Lung (tissue), 12 donors: Measurements from ENCODE around the gene DDX49. TPM values are rescaled to one million over a fixed set of nuclear protein-coding genes. Genes with fewer than 3 reads are reported as not detected.

ENCODE experiments used
- ATAC-seq: fragments of 200-7000 bp; cut with Tn5 transposase; one replicate; pipeline ENCODE4 v1.9.1; 2020; ENCODE audit warnings: moderate number of reproducible peaks; ENCODE audit not compliant: insufficient read depth, low FRiP score
- DNase-seq, 3 donors: peaks; one replicate each; pipeline ENCODE4 v3.0.0-alpha.2; 2013 to 2017
- H3K27ac ChIP-seq, 2 donors: one replicate each; pipeline ENCODE4 v1.5.1; 2013; ENCODE audit warnings: mild to moderate bottlenecking in 2 of 2, moderate library complexity in 2 of 2, control low read depth in 1 of 2, inconsistent platforms in 1 of 2, low read depth in 1 of 2, low read length in 1 of 2
- H3K27me3 ChIP-seq, 3 donors: one replicate each; pipeline ENCODE4 v1.5.1; 2013; ENCODE audit warnings: low read length in 2 of 3; ENCODE audit not compliant: control insufficient read depth in 3 of 3, insufficient read depth in 3 of 3
- H3K36me3 ChIP-seq, 4 donors: one replicate each; pipeline ENCODE4 v1.5.1; 2013; ENCODE audit warnings: low read length in 4 of 4, mild to moderate bottlenecking in 1 of 4, moderate library complexity in 1 of 4; ENCODE audit not compliant: control insufficient read depth in 4 of 4, insufficient read depth in 4 of 4
- H3K4me1 ChIP-seq, 5 donors: one replicate each; pipeline ENCODE4 v1.5.1; 2013; ENCODE audit warnings: low read length in 5 of 5, mild to moderate bottlenecking in 2 of 5, moderate library complexity in 1 of 5; ENCODE audit not compliant: control insufficient read depth in 5 of 5, insufficient read depth in 5 of 5
- H3K4me3 ChIP-seq: one replicate; pipeline ENCODE4 v1.5.1; 2013; ENCODE audit warnings: mild to moderate bottlenecking, control low read depth, moderate library complexity
- H3K9ac ChIP-seq, 2 donors: one replicate each; pipeline ENCODE4 v1.5.1; 2013; ENCODE audit warnings: low read length in 2 of 2, control low read depth in 1 of 2; ENCODE audit not compliant: insufficient read depth in 1 of 2
- H3K9me3 ChIP-seq, 4 donors: one replicate each; pipeline ENCODE4 v1.5.1; 2013; ENCODE audit warnings: low read length in 3 of 4, mild to moderate bottlenecking in 1 of 4, moderate library complexity in 1 of 4; ENCODE audit not compliant: control insufficient read depth in 4 of 4, insufficient read depth in 3 of 4
- CTCF ChIP-seq: IDR thresholded peaks from 2 replicates; pipeline ENCODE4 v1.5.1; 2012; ENCODE audit warnings: mild to moderate bottlenecking; ENCODE audit errors: control extremely low read depth, extremely low read depth
- WGBS, 2 donors: extraction: QIAGEN DNeasy Blood & Tissue Kit; methylation state at CpG; one replicate each; pipeline ENCODE4 v1.1.7; 2013; 5-methylcytosine and 5-hydroxymethylcytosine counted together
- polyA plus RNA-seq, 2 donors: library from polyadenylated mRNA; stranded (reverse); fragments of 200-250 nt; gene quantifications; one replicate each; pipeline ENCODE4 v1.2.1, GENCODE V29; 2013
- total RNA-seq, 2 donors: library from RNA; depleted of rRNA in 1 of 2; stranded (reverse); fragments of >200 nt in 1 of 2; gene quantifications; one replicate each; pipeline ENCODE4 v1.2.1, GENCODE V29; 2014 to 2021
- donor health status: control.
- donor health status: control.
- donor health status: Bipolar disorder and iron deficiency.
- donor health status: healthy.
- donor health status: DM: yes; HTN: yes; CAD: no.

DDX49 gene
- total and polyA plus RNA-seq, 4 donors = 32.2 to 69.1 (median 56.2) TPM

- H3K9ac ChIP-seq = peak overlapping the region in 1 of 2 donors; percentile 49
Measured at GRCh38 chr19:18972301-18972811, 52.8 kb downstream of the DDX49 start.

GRCh38 chr19:18972851-18973250 is 53.3 kb downstream of the DDX49 start:
- Histone ChIP-seq H3K9ac (no peak overlapping the region), H3K9me3 (no peaks in the 10 kb centered on the region), H3K27me3 (no peaks in the 10 kb centered on the region), H3K4me3 (no peak overlapping the region), H3K36me3 (no peaks in the 10 kb centered on the region), H3K27ac (peak overlapping the region in 1 of 2 donors; percentile 68), H3K4me1 (peaks cover 0 to 7% (median 2%) of the 10 kb centered on the region in 5 donors)
- ATAC-seq = no peak
- DNase-seq = no peak
- WGBS, 2 donors = 58 to 63% methylated on average over 5 of the region's 5 CpGs
- TF ChIP-seq CTCF = no peak

More at GRCh38 chr19:18972301-18972811, 52.8 kb downstream of the DDX49 start:
- H3K4me3 ChIP-seq = no peak overlapping the region
- no peaks in the 10 kb centered on the region for H3K9me3 ChIP-seq
- WGBS, 2 donors = 8 to 21% methylated on average over 11 to 12 of the region's 12 CpGs
- peak overlapping the region in 1 of 2 donors; percentile 68 for H3K27ac ChIP-seq
- DNase-seq = peak in 2 of 3 donors; percentile 56 to 63
- H3K4me1 ChIP-seq = peaks cover 0 to 7% (median 2%) of the 10 kb centered on the region in 5 donors
- no peaks in the 10 kb centered on the region for H3K36me3 ChIP-seq
- no peaks in the 10 kb centered on the region for H3K27me3 ChIP-seq
- TF ChIP-seq CTCF = no peak
- no peak for ATAC-seq

- Histone ChIP-seq H3K27ac (no peak overlapping the region), H3K4me1 (peaks cover 0 to 7% (median 2%) of the 10 kb centered on the region in 5 donors), H3K4me3 (no peak overlapping the region), H3K27me3 (no peaks in the 10 kb centered on the region), H3K36me3 (no peaks in the 10 kb centered on the region), H3K9ac (no peak overlapping the region), H3K9me3 (no peaks in the 10 kb centered on the region)
- TF ChIP-seq CTCF = no peak
- ATAC-seq (no peak), DNase-seq (no peak)
- 96 to 100% methylated on average over 3 of the region's 3 CpGs for WGBS, 2 donors
Measured at GRCh38 chr19:18975011-18975410, 55.5 kb downstream of the DDX49 start.

- Histone ChIP-seq H3K36me3 (no peaks in the 10 kb centered on the region), H3K9ac (no peak overlapping the region), H3K27me3 (no peaks in the 10 kb centered on the region), H3K4me1 (peaks cover 0 to 7% (median 2%) of the 10 kb centered on the region in 5 donors), H3K4me3 (no peak overlapping the region), H3K27ac (no peak overlapping the region), H3K9me3 (no peaks in the 10 kb centered on the region)
- TF ChIP-seq CTCF = no peak
- 71 to 76% methylated on average over 10 of the region's 10 CpGs for WGBS, 2 donors
- ATAC-seq (no peak), DNase-seq (no peak)
Measured at GRCh38 chr19:18975869-18976268, 56.4 kb downstream of the DDX49 start.
